Stimulated activated CD4-positive, alpha-beta T cell treated with anti-CD3 and anti-CD28 coated beads, Interleukin-2, amount 100 ng/mL, for 4 hours (primary cell): ENCODE results near the gene LRRC8A.

Experiments
- DNase-seq: peaks from one replicate; pipeline ENCODE4 v3.0.0-alpha.2; 2020; ENCODE audit warnings: low read depth

Gene LRRC8A

DNA sequence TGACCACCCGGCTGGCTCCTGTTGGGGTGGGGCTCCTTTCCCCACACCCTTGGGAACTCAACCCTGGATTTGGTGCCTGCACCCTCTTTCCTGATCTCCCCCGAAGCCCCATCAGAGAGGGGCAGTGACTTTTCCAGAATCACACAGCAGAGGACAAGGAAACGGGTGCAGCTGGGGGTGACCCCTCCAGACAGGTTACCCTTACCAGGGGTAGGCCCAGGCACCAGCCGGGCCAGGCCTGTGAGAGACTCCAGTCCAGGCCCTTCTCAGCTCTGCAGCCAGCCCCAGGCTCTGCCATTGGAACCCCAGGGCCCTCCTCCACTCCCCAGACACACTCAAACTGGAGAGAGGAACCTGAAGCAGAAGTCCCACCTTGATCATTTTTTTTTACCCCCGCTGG, 19.9 kb downstream of the LRRC8A start:
- DNase-seq, result no peak

DNA sequence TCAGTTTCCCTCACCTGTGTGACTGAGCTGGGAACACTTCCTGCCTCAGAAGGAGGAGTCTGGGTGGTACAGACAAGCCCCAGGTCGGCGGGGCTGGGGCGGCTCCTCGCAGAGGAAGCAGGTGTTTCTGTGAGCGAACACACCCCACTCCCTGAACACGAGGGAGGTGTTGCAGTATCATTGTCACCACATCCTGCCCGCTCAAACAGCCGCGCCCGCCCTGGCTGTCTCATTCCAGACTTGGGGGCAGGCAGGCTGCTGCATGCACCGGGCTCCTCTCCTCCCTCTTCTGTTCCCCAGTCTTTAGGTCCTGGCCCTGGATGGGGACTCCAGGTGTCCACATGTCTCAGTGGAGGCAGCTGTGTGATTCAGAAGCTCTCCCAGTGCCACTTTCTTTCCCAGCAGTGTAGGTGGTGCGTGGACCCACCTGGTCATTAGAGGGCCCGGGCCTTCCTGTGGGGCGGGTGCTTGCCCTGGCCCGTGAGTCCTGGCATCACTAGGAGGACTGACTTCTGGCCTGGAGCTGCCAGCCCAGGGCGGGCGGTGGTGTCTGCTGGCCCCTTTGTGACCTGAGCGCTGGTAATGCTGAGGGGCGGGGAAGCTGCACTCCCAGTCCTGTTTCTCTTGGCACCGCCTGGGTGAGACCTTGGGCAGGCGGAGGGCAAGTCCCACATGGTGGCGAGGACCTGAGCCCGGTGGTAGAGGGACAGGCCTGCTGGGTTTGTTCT, 20.6 kb downstream of the LRRC8A start:
- DNase-seq, result peak; percentile 81

DNA sequence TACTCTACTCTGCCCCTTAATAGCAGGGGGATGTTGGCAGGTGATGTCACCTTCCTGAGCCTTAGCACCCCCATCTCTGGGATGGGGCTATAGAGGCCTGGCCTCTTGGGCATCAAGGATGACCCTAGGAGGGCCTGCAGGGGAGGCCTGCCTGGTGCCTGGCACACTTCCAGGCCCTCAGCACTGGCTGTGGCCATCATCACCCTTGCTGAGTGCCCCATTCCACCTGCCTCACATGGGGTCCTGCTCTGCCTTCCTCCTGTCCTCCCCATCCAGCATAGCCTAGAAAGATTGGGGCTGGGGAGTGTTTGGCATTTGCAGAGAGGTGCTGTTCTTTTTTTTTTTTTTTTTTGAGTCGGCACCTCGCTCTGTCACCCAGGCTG, 21.1 kb downstream of the LRRC8A start:
- no peak for DNase-seq

DNA sequence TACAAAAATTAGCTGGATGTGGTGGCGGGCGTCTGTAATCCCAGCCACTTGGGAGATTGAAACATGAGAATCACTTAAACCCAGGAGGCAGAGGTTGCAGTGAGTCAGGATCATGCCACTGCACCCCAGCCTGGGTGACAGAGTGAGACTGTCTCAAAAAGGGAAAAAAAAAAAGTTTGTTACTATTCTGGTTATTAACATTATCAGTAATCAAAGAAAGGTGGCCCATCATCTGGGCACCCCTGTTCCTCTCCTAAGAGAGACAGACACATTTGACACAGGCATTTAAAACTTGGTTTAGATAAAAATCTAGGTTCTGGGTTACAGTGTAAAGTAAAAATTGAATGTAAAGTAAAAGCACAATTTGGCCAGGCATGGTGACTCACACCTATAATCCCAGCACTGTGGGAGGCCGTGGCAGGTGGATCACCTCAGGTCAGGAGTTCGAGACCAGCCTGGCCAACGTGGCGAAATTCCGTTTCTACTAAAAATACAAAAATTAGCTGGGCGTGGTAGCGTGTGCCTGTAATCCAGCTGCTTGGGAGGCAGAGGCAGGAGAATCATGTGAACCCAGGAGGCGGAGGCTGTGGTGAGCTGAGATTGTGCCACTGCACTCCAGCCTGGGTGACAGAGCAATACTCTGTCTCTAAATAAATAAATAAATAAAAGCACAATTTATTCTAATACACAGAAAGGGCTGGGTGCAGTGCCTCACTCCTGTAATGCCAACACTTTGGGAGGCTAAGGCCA, 22.1 kb downstream of the LRRC8A start:
- no peak for DNase-seq

DNA sequence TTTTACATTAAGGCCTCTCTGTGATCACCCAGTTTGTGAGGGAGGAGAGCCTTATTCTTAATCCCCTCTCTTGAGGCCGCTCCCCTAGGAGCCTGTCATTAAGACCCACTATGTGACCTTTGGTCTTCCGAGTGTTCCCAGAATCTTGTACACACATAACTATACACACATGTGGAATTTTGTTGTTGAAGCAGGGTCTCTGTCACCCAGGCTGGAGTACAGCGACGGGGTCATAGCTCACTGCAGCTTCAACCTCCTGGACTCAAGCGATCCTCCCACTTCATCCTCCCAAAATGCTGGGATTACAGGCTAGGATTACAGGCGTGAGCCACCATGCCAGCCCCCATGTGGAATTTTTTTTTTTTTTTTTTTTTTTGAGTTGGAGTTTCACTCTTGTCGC, 24.0 kb downstream of the LRRC8A start:
- DNase-seq, result no peak

DNA sequence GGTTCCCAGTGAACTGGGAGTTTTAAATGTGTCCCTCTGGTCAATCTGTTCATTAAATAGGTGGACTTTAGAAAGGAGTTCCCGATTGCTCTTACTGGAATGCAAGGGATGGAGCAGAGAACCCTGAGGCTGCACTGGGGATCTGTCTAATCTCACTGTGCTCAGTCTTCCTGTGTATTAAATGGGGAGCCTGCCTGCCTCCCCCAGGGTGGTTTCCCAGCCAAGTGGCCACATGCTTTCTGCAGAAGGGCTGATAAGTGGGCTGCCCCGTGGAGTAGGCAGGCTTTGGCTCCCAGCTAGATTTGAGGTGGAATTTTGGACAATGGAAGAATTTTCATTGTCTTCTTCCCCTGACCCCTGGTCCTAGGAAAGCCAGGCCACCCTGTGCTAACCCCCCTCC, 24.8 kb downstream of the LRRC8A start:
- no peak for DNase-seq

DNA sequence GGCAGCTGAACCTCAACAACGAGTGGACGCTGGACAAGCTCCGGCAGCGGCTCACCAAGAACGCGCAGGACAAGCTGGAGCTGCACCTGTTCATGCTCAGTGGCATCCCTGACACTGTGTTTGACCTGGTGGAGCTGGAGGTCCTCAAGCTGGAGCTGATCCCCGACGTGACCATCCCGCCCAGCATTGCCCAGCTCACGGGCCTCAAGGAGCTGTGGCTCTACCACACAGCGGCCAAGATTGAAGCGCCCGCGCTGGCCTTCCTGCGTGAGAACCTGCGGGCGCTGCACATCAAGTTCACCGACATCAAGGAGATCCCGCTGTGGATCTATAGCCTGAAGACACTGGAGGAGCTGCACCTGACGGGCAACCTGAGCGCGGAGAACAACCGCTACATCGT, 26.4 kb downstream of the LRRC8A start:
- DNase-seq, result no peak

DNA sequence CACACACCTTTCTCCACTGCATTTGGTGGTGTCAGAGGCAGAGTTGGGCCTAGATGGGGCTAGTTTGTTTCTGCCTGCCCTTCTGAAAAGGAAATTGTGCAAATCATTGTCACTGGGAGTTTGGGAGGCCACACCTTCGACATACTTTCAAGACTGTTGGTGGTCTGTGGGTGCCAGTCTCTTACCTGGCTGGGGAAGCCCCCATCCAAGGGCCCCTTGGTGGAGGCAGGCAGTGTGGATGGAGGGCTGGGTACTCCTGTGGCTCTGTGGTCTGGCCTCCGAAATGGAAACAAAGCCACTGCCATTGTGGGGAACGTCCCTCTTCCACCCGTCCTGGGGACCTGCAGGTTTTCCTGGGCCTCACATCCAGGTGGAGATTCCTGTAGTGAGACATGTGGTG, 27.9 kb downstream of the LRRC8A start:
- DNase-seq, result no peak

DNA sequence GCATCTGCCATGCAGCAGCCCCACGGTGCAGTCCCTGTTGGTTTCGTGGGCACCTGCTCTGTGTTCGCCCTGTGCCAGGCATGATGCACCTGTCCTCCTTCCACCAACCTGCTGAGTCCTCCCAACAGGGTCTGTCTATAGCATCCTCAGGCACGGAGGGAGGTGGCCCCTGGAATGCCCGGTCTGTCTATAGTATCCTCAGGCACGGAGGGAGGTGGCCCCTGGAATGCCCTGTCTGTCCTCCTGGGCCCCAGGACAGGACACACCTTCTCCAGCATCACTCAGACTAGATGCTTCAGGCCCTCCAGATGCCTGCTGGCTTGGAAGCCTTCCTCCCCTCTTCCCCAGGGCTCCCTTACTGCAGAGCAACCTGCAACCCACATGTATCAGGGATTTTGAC, 29.0 kb downstream of the LRRC8A start:
- DNase-seq, result no peak

DNA sequence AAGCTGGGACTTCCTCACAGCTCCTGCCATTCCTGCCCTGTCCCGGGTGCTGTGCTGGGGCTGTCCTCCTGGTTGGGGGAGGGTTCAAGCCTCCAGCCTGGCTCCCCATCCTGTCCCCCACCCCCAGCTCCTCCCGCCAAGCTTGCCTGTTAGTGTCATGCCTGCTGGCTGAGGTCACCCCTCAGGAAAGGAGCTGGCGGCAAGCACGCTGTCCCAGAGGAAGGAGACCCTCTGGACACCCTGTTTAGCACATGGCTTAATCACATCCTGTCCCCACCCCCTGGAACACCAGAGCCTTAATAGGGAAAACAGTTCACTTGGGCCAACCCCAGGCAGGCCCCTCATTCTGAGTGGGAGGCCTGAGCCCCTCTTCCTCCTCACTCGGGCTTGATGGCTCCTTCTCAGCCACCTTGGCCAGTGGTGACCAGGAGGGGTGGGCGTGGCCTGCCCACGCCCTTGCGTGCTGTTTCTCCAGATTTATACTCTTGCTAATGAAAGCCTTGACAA, 29.6 kb downstream of the LRRC8A start:
- DNase-seq, result no peak

DNA sequence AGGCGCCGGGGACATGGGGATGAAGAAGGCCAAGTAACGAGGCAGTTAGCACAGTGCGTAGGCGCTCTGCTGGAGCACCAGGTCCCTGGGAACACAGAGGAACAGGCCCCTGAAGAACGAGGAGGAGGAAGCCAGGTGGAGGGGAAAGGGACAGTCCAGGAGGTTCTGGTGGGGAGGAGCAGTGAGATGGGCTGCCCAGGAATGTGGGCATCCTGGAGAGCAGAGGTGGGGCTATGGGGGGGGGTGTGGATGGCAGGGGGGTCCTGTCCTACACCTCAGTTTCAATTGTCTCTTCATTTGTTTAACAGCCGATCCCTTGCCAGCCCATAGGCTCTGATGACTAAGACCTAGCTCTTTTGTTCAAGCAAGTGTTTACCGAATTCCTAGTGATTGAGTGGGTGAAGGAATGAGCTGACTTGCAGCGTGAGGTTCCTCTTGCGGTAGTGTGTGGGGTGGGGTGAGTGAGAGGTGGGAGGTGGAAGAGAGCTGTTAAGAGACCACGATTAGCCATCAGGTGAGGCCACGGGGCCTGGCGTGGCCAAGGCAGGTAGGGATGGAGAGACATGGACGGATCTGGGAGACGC, 30.4 kb downstream of the LRRC8A start:
- no peak for DNase-seq

DNA sequence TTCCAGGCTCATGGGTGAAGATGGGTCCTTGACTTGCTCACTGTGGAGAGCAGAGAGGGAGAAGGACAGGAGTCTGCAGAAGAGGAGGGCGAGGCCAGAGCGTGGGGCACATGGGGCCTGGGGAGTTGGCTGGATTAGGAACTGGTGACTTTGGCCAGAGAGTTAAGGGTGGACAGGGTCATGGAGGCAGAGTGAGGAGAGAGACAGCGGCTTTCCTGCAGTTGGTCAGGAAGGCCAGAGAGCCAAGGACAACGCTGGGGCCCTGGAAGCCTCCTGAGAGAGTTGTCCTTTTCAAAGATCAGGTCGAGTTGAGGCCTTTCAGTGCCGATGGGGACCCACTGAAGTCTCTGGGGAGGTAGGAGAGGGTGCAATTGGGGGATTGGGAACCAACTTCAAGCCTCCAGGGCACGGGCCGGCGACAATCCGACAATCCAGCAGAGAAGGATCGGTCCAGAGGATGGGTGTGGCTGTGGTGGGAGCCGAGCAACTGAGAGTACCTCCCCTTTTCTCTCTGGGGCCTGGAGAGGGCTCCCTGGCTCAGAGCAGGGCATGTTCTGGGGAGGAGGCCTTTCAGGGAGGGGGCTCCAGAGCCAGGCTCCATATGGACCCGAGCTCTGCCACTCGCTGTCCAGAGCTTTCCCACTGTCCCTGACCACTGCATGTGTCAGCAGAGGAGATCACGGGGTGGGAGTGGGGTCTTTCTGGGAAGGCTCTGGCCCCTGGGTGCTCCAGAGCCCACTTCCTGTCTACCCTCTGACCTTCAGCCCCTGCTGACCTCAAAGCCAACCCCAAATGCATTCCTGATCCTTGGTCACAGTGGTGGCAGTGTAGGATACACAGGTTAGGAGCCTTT, 31.3 kb downstream of the LRRC8A start:
- DNase-seq, result no peak

DNA sequence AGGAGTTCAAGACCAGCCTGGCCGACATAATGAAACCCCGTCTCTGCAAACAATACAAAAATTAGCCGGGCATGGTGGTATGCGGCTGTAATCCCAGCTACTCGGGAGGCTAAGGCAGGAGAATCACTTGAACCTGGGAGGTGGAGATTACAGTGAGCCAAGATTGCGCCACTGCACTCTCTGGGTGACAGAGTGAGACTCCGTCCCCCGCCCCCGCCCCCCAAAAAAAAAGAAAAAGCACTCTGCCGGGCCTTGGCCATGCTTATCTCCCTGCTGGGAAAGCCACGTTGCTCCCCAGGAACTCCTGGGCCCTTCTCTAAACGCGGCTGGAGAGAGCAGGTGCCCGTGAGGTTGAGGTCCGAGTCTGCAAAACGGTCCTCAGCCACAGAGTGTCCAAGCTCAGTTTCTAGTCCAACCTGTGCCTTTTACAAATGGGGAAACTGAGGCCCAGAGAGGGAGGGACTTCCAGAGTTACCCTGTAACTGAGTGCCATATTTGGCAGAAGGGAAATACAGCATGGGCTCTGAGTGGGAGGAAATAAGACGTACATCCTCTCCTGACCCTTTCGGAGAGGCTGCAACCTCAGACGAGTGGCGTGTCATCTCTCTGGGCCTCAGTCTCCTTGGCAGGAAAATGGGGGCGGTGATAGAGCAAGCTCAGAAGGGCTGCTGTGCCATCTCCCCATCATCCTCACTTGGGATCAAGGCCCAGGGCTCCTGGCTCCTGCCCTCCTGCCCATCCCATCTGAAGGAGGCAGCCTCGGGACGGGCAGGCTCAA, 32.3 kb downstream of the LRRC8A start:
- DNase-seq, result no peak

DNA sequence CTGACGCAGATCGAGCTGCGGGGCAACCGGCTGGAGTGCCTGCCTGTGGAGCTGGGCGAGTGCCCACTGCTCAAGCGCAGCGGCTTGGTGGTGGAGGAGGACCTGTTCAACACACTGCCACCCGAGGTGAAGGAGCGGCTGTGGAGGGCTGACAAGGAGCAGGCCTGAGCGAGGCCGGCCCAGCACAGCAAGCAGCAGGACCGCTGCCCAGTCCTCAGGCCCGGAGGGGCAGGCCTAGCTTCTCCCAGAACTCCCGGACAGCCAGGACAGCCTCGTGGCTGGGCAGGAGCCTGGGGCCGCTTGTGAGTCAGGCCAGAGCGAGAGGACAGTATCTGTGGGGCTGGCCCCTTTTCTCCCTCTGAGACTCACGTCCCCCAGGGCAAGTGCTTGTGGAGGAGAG, 34.3 kb downstream of the LRRC8A start:
- DNase-seq, result no peak

DNA sequence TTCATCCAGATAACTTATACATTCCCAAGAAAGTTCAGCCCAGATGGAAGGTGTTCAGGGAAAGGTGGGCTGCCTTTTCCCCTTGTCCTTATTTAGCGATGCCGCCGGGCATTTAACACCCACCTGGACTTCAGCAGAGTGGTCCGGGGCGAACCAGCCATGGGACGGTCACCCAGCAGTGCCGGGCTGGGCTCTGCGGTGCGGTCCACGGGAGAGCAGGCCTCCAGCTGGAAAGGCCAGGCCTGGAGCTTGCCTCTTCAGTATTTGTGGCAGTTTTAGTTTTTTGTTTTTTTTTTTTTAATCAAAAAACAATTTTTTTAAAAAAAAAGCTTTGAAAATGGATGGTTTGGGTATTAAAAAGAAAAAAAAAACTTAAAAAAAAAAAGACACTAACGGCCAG, 34.8 kb downstream of the LRRC8A start:
- DNase-seq, result no peak

DNA sequence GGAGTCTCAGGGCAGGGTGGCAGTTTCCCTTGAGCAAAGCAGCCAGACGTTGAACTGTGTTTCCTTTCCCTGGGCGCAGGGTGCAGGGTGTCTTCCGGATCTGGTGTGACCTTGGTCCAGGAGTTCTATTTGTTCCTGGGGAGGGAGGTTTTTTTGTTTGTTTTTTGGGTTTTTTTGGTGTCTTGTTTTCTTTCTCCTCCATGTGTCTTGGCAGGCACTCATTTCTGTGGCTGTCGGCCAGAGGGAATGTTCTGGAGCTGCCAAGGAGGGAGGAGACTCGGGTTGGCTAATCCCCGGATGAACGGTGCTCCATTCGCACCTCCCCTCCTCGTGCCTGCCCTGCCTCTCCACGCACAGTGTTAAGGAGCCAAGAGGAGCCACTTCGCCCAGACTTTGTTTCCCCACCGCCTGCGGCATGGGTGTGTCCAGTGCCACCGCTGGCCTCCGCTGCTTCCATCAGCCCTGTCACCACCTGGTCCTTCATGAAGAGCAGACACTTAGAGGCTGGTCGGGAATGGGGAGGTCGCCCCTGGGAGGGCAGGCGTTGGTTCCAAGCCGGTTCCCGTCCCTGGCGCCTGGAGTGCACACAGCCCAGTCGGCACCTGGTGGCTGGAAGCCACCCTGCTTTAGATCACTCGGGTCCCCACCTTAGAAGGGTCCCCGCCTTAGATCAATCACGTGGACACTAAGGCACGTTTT, 35.4 kb downstream of the LRRC8A start:
- no peak for DNase-seq

DNA sequence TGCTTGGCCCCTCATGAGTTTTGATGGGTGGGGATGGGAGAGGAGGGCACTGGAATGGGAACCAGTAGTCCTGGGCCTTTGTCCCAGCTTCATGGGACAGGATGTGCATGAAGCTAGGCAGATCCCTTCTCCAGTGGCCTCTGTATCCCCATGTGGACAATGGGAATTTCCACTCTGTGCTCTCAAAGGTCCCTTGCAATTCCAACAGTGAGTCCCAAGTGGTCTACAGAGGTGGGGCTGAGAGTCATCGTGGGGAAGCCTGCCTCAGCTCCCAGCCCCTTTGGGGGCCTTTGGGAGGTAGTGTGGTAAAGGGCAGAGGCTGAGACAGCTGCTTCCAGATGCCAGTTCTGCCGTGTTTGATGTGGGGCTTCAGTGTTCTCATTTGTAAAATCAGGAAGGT, 37.0 kb downstream of the LRRC8A start:
- DNase-seq, result no peak

DNA sequence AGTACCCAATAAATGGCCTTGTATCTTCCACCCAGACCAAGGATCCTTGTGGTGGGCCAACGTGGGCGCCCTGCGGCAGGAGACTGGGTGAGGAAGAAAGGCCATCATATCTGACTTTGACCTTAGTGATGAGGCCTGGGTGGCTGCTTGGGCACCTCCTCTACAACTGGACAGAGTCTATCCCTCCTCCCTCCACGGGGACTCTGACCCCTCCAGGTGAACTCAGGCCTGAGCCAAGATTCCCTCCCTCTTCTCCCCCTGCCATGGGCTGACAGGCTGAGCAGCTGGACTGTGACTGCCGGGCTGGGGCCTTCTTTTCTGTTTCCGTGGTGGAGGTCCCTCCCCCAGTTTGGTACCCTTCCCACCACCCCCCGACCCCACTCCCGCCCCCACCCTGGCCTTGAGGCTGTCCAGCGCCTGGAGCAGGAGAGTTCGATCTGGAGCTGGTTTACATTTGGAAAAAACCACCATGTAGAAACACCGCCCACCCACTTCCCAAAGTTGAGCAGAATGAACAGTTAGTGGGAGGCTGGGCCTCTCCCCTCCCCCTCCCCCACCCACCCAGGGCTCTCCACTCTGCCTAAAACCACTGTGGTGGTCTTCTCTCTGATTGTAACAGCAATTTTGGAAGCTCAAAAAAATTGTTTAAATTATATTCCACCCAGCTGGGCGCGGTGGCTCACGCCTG, 37.6 kb downstream of the LRRC8A start:
- no peak for DNase-seq

DNA sequence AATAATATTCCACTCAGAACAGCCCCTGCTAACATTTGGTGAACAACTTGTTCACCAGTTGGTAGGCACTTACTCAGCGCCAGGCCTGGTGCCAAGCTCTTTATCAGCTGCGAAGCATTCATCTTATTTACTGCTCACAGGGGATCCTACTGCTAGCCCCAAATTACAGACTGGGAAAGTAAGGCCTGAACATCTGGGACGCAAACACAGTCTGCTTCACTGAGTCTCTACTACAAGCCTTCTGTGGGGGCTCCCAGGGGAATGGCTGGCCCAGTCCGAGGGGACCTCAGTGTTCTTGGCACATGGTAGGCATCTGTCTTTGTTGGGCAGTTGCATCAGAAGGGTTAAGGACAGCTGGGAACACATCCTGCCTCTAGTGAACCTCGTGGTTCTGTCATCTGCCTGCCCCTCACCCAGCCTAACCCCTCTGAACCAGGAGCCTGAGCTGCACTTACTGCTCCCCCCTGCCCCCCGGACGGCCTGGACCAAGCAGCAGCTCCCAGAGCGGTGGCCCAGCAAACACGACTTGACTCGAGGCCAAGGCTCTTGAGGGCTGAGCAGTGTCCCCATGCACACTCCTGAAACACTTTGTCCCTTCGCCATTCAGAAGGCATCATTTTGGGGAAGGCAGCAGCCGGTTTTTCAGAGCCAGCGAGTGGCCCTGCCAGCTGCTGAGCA, 38.6 kb downstream of the LRRC8A start, which contains the start of gene PHYHD1:
Gene PHYHD1 (plus strand): TSS at position 602 of the 678 bp plus-strand sequence. CDS start 1,342 bp downstream, outside the sequence.
- no peak for DNase-seq
